Gastrocnemius medialis (tissue), 4 donors: Measurements from ENCODE around the gene SGK1. TPM values are rescaled to one million over a fixed set of nuclear protein-coding genes. Genes with fewer than 3 reads are reported as not detected.

Experiments used
- ATAC-seq, 2 donors: fragments of 150-250 bp; one replicate each; pipeline ENCODE4 v1.9.1; 2016
- DNase-seq, 2 donors: peaks; one replicate each; pipeline ENCODE4 v3.0.0-alpha.2; 2019
- H3K27ac ChIP-seq, 4 donors: fragments of 200-600 bp; sonication (generic); 1 replicate in 1 of 4; 2 replicates in 3 of 4; pipeline ENCODE4 v1.5.1; 2016 to 2018; ENCODE audit warnings: mild to moderate bottlenecking in 2 of 4, moderate library complexity in 1 of 4
- H3K27me3 ChIP-seq, 3 donors: fragments of 200-600 bp; sonication (generic) in 2 of 3; 1 replicate in 1 of 3; 2 replicates in 2 of 3; pipeline versions ENCODE4 v1.5.1 to v1.6.0; 2016 to 2019; ENCODE audit warnings: mild to moderate bottlenecking in 1 of 3, moderate library complexity in 1 of 3
- H3K36me3 ChIP-seq, 2 donors: fragments of 200-600 bp; sonication (generic) in 1 of 2; one replicate each; pipeline ENCODE4 v1.5.1; 2017 to 2018
- H3K4me1 ChIP-seq, 2 donors: fragments of 200-600 bp; sonication (generic) in 1 of 2; one replicate each; pipeline ENCODE4 v1.5.1; 2016 to 2017; ENCODE audit warnings: mild to moderate bottlenecking in 2 of 2
- H3K4me3 ChIP-seq, 4 donors: fragments of 200-600 bp; sonication (generic) in 3 of 4; 1 replicate in 1 of 4; 2 replicates in 3 of 4; pipeline ENCODE4 v1.5.1; 2016 to 2019; ENCODE audit warnings: mild to moderate bottlenecking in 2 of 4
- H3K9me3 ChIP-seq, 3 donors: fragments of 200-600 bp; sonication (generic) in 2 of 3; 1 replicate in 1 of 3; 2 replicates in 2 of 3; pipeline ENCODE4 v1.5.1; 2016 to 2019
- CTCF ChIP-seq, 5 experiments: fragments of 450-650 bp in 3 of 5; fragments of 200-600 bp in 2 of 5; sonication (generic) in 2 of 5; IDR thresholded peaks in 4 of 5; conservative IDR thresholded peaks in 1 of 5; 1 replicate in 4 of 5; 2 replicates in 1 of 5; pipeline ENCODE4 v1.5.1; 2016 to 2019; ENCODE audit warnings: antibody characterized with exemption in 5 of 5, mild to moderate bottlenecking in 3 of 5, moderate library complexity in 3 of 5
- POLR2A ChIP-seq, 2 donors: fragments of 450-650 bp; IDR thresholded peaks; one replicate each; pipeline ENCODE4 v1.6.1; 2017; ENCODE audit warnings: antibody characterized with exemption in 2 of 2, mild to moderate bottlenecking in 2 of 2, moderate library complexity in 2 of 2
- in situ Hi-C, 4 donors: fragments of 200-750 bp; cut with MboI; loops; one replicate each; pipeline versions ENCODE4 v1.15.0 to v1.8.0; 2017; ENCODE audit warnings: low sequenced_read_pairs in 4 of 4
- intact Hi-C: fragments of 100-400 bp; cut with DNase I; formaldehyde crosslinking; loops from one replicate; pipeline ENCODE4 v1.15.1; 2023; ENCODE audit warnings: low total_unique reads
- total RNA-seq, 4 donors: library from RNA; depleted of rRNA; stranded (reverse); fragments of >200 nt; gene quantifications; one replicate each; pipeline versions ENCODE4 v1.1.0 to v1.2.3, GENCODE V29; 2016

The SGK1 gene
- total RNA-seq, 4 donors from 2014 or later: 43.7 to 100 (median 56.2) TPM

- in situ Hi-C loops: no loop called here
These were observed 6.9 kb upstream of the SGK1 start for GRCh38 chr6:134324766-134325165.

GRCh38 chr6:134324141-134324540 is 6.2 kb upstream of the SGK1 start:
- intact Hi-C loops: no loop called here
- DNase-seq (no peak), ATAC-seq (no peak)
- Histone ChIP-seq H3K4me3 (no peak overlapping the region), H3K4me1 (no peaks in the 10 kb centered on the region), H3K36me3 (no peaks in the 10 kb centered on the region), H3K9me3 (no peaks in the 10 kb centered on the region), H3K27ac (no peak overlapping the region), H3K27me3 (no peaks in the 10 kb centered on the region)
- TF ChIP-seq CTCF (IDR thresholded peaks at IDR 0.05 in 4 of 5, conservative IDR thresholded peaks at IDR 0.05 in 1 of 5): no peak
- no peak for TF ChIP-seq POLR2A (IDR thresholded peaks at IDR 0.05)
- in situ Hi-C loops: no loop called here

More at GRCh38 chr6:134324766-134325165, 6.9 kb upstream of the SGK1 start:
- TF ChIP-seq POLR2A (IDR thresholded peaks at IDR 0.05): no peak
- no peaks in the 10 kb centered on the region for H3K9me3 ChIP-seq
- DNase-seq (no peak), ATAC-seq (no peak)
- H3K27ac ChIP-seq: no peak overlapping the region
- no peaks in the 10 kb centered on the region for H3K36me3 ChIP-seq
- intact Hi-C loops: no loop called here
- H3K4me3 ChIP-seq: no peak overlapping the region
- H3K27me3 ChIP-seq: no peaks in the 10 kb centered on the region
- no peaks in the 10 kb centered on the region for H3K4me1 ChIP-seq

DNA sequence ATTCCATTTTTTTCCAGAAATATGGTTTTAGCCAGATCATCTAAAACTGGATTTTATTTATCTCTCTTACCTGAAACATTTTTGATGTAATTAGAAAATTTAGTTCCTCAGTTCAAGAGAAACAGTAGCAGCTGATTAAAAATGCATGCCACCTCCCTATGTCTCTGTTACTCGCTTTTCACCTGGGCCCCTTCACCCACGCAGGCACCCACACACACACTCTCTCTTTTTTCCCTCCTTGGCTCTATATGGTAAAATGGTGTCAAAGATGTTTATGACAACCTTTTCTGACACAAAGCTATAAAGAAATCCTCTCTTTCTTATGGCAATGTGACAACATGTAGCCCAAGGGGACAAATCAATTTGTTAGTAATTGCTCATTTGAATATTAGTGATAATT is 5.8 kb upstream of the SGK1 start:
- Histone ChIP-seq H3K27ac (no peak overlapping the region), H3K4me1 (peaks cover 0 to 3% of the 10 kb centered on the region in 2 donors), H3K9me3 (no peaks in the 10 kb centered on the region), H3K27me3 (no peaks in the 10 kb centered on the region), H3K4me3 (no peak overlapping the region), H3K36me3 (no peaks in the 10 kb centered on the region)
- in situ Hi-C loops (no loop called here), intact Hi-C loops (no loop called here)
- DNase-seq: no peak
- no peak for ATAC-seq
- TF ChIP-seq CTCF (IDR thresholded peaks at IDR 0.05 in 4 of 5, conservative IDR thresholded peaks at IDR 0.05 in 1 of 5): no peak
- no peak for TF ChIP-seq POLR2A (IDR thresholded peaks at IDR 0.05)

- Histone ChIP-seq H3K36me3 (no peaks in the 10 kb centered on the region), H3K27me3 (no peaks in the 10 kb centered on the region), H3K9me3 (no peaks in the 10 kb centered on the region), H3K4me1 (peaks cover 2 to 5% of the 10 kb centered on the region in 2 donors), H3K4me3 (no peak overlapping the region), H3K27ac (no peak overlapping the region)
- DNase-seq (no peak), ATAC-seq (no peak)
- TF ChIP-seq POLR2A (IDR thresholded peaks at IDR 0.05): no peak
- TF ChIP-seq CTCF (IDR thresholded peaks at IDR 0.05 in 4 of 5, conservative IDR thresholded peaks at IDR 0.05 in 1 of 5): no peak
- in situ Hi-C loops: no loop called here
- intact Hi-C loops: no loop called here
These were observed 5.4 kb upstream of the SGK1 start for GRCh38 chr6:134323294-134323693.

GRCh38 chr6:134322216-134322615 is 4.3 kb upstream of the SGK1 start:
- H3K27ac ChIP-seq: no peak overlapping the region
- peaks cover 4 to 12% of the 10 kb centered on the region in 2 donors for H3K4me1 ChIP-seq
- in situ Hi-C loops (no loop called here), intact Hi-C loops (no loop called here)
- ATAC-seq (no peak), DNase-seq (no peak)
- no peaks in the 10 kb centered on the region for H3K27me3 ChIP-seq
- TF ChIP-seq CTCF (IDR thresholded peaks at IDR 0.05 in 4 of 5, conservative IDR thresholded peaks at IDR 0.05 in 1 of 5) (no peak), POLR2A (IDR thresholded peaks at IDR 0.05) (no peak)
- H3K4me3 ChIP-seq: no peak overlapping the region
- no peaks in the 10 kb centered on the region for H3K9me3 ChIP-seq
- H3K36me3 ChIP-seq: no peaks in the 10 kb centered on the region
